OCI-LY3 (cell line): ENCODE data around the gene FCGBP.
A peak's percentile ranks its signal among the peaks of the same experiment; 100 is the strongest.
"Not testable (repeated sequence)": the region's sequence is repeated elsewhere in the genome, so short reads cannot be mapped to it uniquely, and the experiment has no call there.

Source experiments
- H2AFZ ChIP-seq: fragments of 200-600, 300-600 bp; shearing (Covaris generic); 2 replicates; pipeline ENCODE4 v1.6.0; 2014; ENCODE audit warnings: antibody characterized with exemption, low read depth, low read length
- H3K27ac ChIP-seq: fragments of 200-600, 300-600 bp; sonication (generic); 2 replicates; pipeline ENCODE4 v1.5.1; 2014; ENCODE audit warnings: mild to moderate bottlenecking, low read length, moderate library complexity, mixed read lengths
- H3K27me3 ChIP-seq: fragments of 200-600, 300-600 bp; sonication (generic); 2 replicates; pipeline ENCODE4 v1.6.1; 2014; ENCODE audit warnings: low read depth, low read length, mixed read lengths
- H3K36me3 ChIP-seq: fragments of 200-600, 300-600 bp; sonication (generic); replicated peaks from 2 replicates; pipeline ENCODE3; 2014; ENCODE audit warnings: low read depth, low read length, mixed read lengths
- H3K4me1 ChIP-seq: fragments of 300-600, 200-600 bp; sonication (generic); 2 replicates; pipeline ENCODE4 v1.6.1; 2014; ENCODE audit warnings: low read length, mixed read lengths
- H3K4me2 ChIP-seq: fragments of 200-600, 300-600 bp; sonication (generic); 2 replicates; pipeline ENCODE4 v1.6.1; 2014; ENCODE audit warnings: low read length, mixed read lengths
- H3K4me3 ChIP-seq: fragments of 300-600, 200-600 bp; sonication (generic); 2 replicates; pipeline ENCODE4 v1.5.1; 2014; ENCODE audit warnings: antibody characterized with exemption, mild to moderate bottlenecking, low read length, moderate library complexity
- H3K79me2 ChIP-seq: fragments of 300-600, 200-600 bp; shearing (Covaris generic); 2 replicates; pipeline ENCODE4 v1.6.1; 2014; ENCODE audit warnings: mild to moderate bottlenecking, low read length, mixed read lengths
- H3K9ac ChIP-seq: fragments of 300-600, 200-600 bp; shearing (Covaris generic); 2 replicates; pipeline ENCODE4 v1.6.0; 2014; ENCODE audit warnings: mild to moderate bottlenecking, low read length, moderate library complexity
- H3K9me3 ChIP-seq: fragments of 200-600, 300-600 bp; shearing (Covaris generic); 2 replicates; pipeline ENCODE4 v1.6.1; 2014; ENCODE audit warnings: low read length, mixed read lengths; ENCODE audit not compliant: insufficient read depth
- H4K20me1 ChIP-seq: fragments of 200-600, 300-600 bp; sonication (generic); 2 replicates; pipeline ENCODE4 v1.6.1; 2016; ENCODE audit warnings: low read length, mixed read lengths; ENCODE audit not compliant: insufficient read depth
- CTCF ChIP-seq: fragments of 200-600, 300-600 bp; sonication (generic); IDR thresholded peaks from 2 replicates; pipeline ENCODE4 v1.5.1; 2014; ENCODE audit warnings: antibody characterized with exemption, low read length, low read depth
- EZH2phosphoT487 ChIP-seq: fragments of 200-600 bp; shearing (Covaris generic); IDR thresholded peaks from 2 replicates; pipeline ENCODE4 v1.6.1; 2018; ENCODE audit warnings: antibody characterized with exemption, mixed run types, low read depth

FCGBP gene

DNA sequence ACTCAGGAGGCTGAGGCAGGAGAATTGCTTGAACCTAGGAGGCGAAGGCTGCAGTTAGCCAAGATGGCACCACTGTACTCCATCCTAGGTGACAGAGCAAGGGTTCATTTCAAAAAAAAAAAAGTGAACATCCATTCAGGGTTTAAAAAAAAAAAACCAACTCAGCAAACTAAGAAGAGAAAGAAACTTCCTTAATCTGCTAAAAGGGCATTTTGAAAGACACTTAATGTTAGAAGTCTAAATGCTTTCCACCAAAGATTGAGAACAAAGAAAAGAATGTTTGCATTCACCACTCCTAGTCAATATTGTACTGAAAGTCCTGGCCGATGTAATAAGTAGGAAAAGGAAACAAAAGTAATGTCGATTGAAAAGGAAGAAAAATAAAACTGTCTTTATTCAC is 29.5 kb upstream of the FCGBP start:
- Histone ChIP-seq H3K4me1 (peaks cover 21% of the 10 kb centered on the region), H3K27ac (no peak overlapping the region)
- TF ChIP-seq EZH2phosphoT487 (no peak), CTCF (no peak)

GRCh38 chr19:39959407-39959806 is 25.0 kb upstream of the FCGBP start:
- peak overlapping the region; percentile 61 for H3K4me3 ChIP-seq
- peak overlapping the region; percentile 67 for H3K9ac ChIP-seq
- 0 out of 2 replicates have a peak overlapping the region, but pooled peaks have one; percentile 20 for H2AFZ ChIP-seq
- not testable (repeated sequence) for H3K27me3 ChIP-seq, H3K79me2 ChIP-seq, H3K36me3 ChIP-seq, H4K20me1 ChIP-seq, H3K9me3 ChIP-seq
- peaks cover 54% of the 10 kb centered on the region for H3K4me1 ChIP-seq
- H3K4me2 ChIP-seq, result peak overlapping the region; percentile 83
- peak overlapping the region; percentile 76 for H3K27ac ChIP-seq

More for the DNA sequence above, 29.5 kb upstream of the FCGBP start:
- Histone ChIP-seq H3K4me2 (no peak overlapping the region), H4K20me1 (no peaks in the 10 kb centered on the region), H3K36me3 (no peaks in the 10 kb centered on the region), H2AFZ (no peak overlapping the region), H3K27me3 (no peaks in the 10 kb centered on the region), H3K9me3 (no peaks in the 10 kb centered on the region), H3K4me3 (no peak overlapping the region), H3K9ac (no peak overlapping the region), H3K79me2 (no peaks in the 10 kb centered on the region)

- 0 out of 2 replicates have a peak overlapping the region, but pooled peaks have one; percentile 20 for H2AFZ ChIP-seq
- peak overlapping the region; percentile 83 for H3K4me2 ChIP-seq
- peak overlapping the region; percentile 61 for H3K4me3 ChIP-seq
- H3K36me3 ChIP-seq, H3K79me2 ChIP-seq, H3K9me3 ChIP-seq, H4K20me1 ChIP-seq, H3K27me3 ChIP-seq: not testable (repeated sequence)
- H3K4me1 ChIP-seq, result peaks cover 58% of the 10 kb centered on the region
- peak overlapping the region; percentile 67 for H3K9ac ChIP-seq
- H3K27ac ChIP-seq, result peak overlapping the region; percentile 76
Observed at GRCh38 chr19:39958942-39959341, 24.5 kb upstream of the FCGBP start.

DNA sequence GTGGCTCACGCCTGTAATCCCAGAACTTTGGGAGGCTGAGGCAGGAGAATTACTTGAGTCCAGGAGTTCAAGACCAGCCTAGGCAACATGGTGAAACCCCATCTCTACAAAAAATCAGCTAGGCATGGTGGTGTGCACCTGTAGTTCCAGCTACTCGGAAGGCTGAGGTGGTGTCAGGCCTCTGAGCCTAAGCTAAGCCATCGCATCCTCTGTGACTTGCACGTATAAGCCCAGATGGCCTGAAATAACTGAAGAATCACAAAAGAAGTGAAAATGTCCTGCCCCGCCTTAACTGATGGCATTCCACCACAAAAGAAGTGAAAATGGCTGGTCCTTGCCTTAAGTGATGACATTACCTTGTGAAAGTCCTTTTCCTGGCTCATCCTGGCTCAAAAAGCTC is 23.5 kb upstream of the FCGBP start:
- H3K4me2 ChIP-seq, result peak overlapping the region; percentile 39
- H3K4me1 ChIP-seq, result peaks cover 61% of the 10 kb centered on the region
- not testable (repeated sequence) for H3K79me2 ChIP-seq, H4K20me1 ChIP-seq, H3K9me3 ChIP-seq, H2AFZ ChIP-seq, H3K27me3 ChIP-seq, H3K4me3 ChIP-seq, H3K36me3 ChIP-seq
- H3K27ac ChIP-seq, result peak overlapping the region; percentile 74
- H3K9ac ChIP-seq, result peak overlapping the region; percentile 37; the same call in 1 of the 2 replicates

DNA sequence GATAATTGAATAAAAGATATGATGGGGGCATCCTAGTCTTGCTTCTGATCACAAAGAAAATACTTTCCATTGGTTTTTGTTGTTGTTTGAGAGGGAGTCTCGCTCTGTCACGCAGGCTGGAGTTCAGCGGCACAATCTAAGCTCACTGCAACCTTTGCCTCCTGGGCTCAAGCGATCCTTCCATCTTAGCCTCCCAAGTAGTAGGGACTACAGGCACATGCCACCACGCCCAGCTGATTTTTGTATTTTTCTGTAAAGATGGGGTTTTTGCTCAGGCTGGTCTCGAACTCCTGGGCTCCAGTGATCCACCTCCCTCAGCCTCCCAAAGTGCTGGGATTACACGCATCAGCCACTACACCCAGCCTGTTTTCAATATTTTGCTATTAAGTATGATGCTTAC is 19.5 kb upstream of the FCGBP start:
- Histone ChIP-seq H3K4me3 (peak overlapping the region; percentile 17; the same call in 1 of the 2 replicates), H3K9ac (peak overlapping the region; percentile 38; the same call in 1 of the 2 replicates), H3K27me3 (no peaks in the 10 kb centered on the region), H3K9me3 (0 out of 2 replicates have a peak, but pooled peaks cover 3% of the 10 kb centered on the region), H3K36me3 (peaks cover 3% of the 10 kb centered on the region), H4K20me1 (no peaks in the 10 kb centered on the region), H3K4me1 (peaks cover 61% of the 10 kb centered on the region), H3K79me2 (no peaks in the 10 kb centered on the region), H3K4me2 (peak overlapping the region; percentile 46), H3K27ac (peak overlapping the region; percentile 87), H2AFZ (no peak overlapping the region)
- TF ChIP-seq EZH2phosphoT487, result no peak
- TF ChIP-seq CTCF, result no peak
